Measurements from ENCODE around the gene MDH1. TPM values are rescaled to one million over a fixed set of nuclear protein-coding genes. Genes with fewer than 3 reads are reported as not detected.
"Not testable (repeated sequence)": the region's sequence is repeated elsewhere in the genome, so short reads cannot be mapped to it uniquely, and the experiment has no call there.

The MDH1 gene
- total RNA-seq, 1 donor from 2014 or later = 175 TPM

GRCh38 chr2:63587814-63588384 lies 864 bp upstream of the MDH1 start:
- intact Hi-C loops (cut with micrococcal nuclease) = loop anchor here (1.0 to 5.0 kb wide), 21 partner anchors 253 to 1894 kb away; partner anchors contain the start of genes ACTR2, AFTPH, CCT4 and CEP68

GRCh38 chr2:63589148-63589958 lies 590 bp downstream of the MDH1 start:
- intact Hi-C loops (cut with micrococcal nuclease) = loop anchor here (1.0 to 5.0 kb wide), 8 partner anchors 448 to 1843 kb away; partner anchors contain the start of genes CEP68, COMMD1, SERTAD2 and SLC1A4

- intact Hi-C loops (cut with micrococcal nuclease) = no loop called here
Observed at GRCh38 chr2:63590626-63591408, 2.1 kb downstream of the MDH1 start.

- intact Hi-C loops (cut with micrococcal nuclease) = no loop called here
Observed at GRCh38 chr2:63591566-63592175, 2.9 kb downstream of the MDH1 start.

GRCh38 chr2:63594660-63595059 lies 5.9 kb downstream of the MDH1 start:
- intact Hi-C loops (cut with micrococcal nuclease) = no loop called here

- intact Hi-C loops (cut with micrococcal nuclease) = no loop called here
Observed at GRCh38 chr2:63596401-63596883, 7.7 kb downstream of the MDH1 start.

- intact Hi-C loops (cut with micrococcal nuclease) = no loop called here
Observed at GRCh38 chr2:63598981-63599380, 10.2 kb downstream of the MDH1 start.

- intact Hi-C loops (cut with micrococcal nuclease) = no loop called here
Observed at GRCh38 chr2:63600881-63601460, 12.2 kb downstream of the MDH1 start.

- intact Hi-C loops (cut with micrococcal nuclease) = no loop called here
Observed at GRCh38 chr2:63604666-63605065, 15.9 kb downstream of the MDH1 start.

GRCh38 chr2:63608865-63609264 lies 20.1 kb downstream of the MDH1 start:
- intact Hi-C loops (cut with micrococcal nuclease) = not testable (repeated sequence)

GRCh38 chr2:63610525-63610924 lies 21.8 kb downstream of the MDH1 start:
- intact Hi-C loops (cut with micrococcal nuclease) = no loop called here

- intact Hi-C loops (cut with micrococcal nuclease) = no loop called here
Observed at GRCh38 chr2:63613391-63613901, 24.7 kb downstream of the MDH1 start.

GRCh38 chr2:63614448-63614968 lies 25.7 kb downstream of the MDH1 start:
- intact Hi-C loops (cut with micrococcal nuclease) = no loop called here

- intact Hi-C loops (cut with micrococcal nuclease) = no loop called here
Observed at GRCh38 chr2:63614983-63615945, 26.5 kb downstream of the MDH1 start.

GRCh38 chr2:63617366-63617765 lies 28.6 kb downstream of the MDH1 start:
- intact Hi-C loops (cut with micrococcal nuclease) = no loop called here

- intact Hi-C loops (cut with micrococcal nuclease) = no loop called here
Observed at GRCh38 chr2:63619328-63619727, 30.6 kb downstream of the MDH1 start.

GRCh38 chr2:63622751-63623150 lies 34.0 kb downstream of the MDH1 start:
- intact Hi-C loops (cut with micrococcal nuclease) = no loop called here

GRCh38 chr2:63623763-63624162 lies 35.0 kb downstream of the MDH1 start:
- intact Hi-C loops (cut with micrococcal nuclease) = not testable (repeated sequence)

- intact Hi-C loops (cut with micrococcal nuclease) = no loop called here
Observed at GRCh38 chr2:63627866-63628265, 39.1 kb downstream of the MDH1 start.

All from T-helper 1 cell treated with Interleukin-12 subunit alpha and Interleukin-12 subunit beta and Interleukin-4 antibody, amounts not matched to agents 30 ng/mL and 1 ng/mL, for 36 hours (primary cell).